Measurements from ENCODE around the gene MRPL54.

Gene MRPL54

DNA sequence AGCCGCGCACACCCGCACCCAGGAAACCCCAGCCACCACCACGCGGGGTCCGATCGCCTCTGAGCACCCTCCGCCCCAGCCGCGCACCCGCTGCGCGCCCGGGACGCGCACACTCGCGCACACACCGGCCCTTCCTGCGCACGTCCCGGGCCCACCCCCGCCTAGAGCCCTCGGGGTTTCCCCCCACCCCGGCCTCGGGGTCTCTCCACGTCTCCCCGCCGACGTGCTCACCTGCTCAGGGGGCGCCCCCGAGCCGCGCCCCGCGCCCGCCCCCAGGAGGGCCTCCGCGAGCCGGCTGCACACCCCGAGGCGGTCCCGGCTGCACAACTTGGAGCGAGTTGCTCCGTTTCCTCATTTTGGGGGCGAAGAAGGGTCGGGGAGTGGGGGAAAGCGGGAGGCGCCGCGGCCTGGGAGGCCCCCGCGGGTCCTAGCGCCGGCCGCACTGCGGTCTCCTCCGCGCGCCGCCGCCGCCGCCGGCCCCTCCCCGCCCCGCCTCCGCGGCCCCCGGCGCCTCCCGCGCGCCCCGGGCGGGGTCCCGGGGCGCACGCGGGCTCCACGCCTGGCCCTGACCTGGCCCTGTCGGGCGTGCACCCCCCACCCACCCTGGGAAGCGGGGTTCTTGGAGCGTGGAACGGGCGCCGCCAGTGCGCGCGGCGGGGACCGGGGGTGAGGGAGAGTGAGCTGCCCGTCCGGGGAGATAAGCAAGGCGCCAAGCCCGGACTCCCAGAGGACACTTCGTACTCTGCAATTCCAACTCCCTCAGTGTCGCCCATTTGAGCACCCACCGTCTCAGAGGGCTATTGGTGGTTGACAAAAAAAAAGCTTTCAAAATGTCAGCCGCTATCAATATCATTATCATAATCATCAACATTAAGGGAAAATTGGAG, 23.7 kb downstream of the MRPL54 start, which contains the start of gene MATK:
Gene MATK (minus strand): TSS at position 444 of the 887 bp plus-strand sequence. CDS start 1,246 bp downstream, outside the sequence.
- DNase-seq (ENCODE audit: low read depth in 1 of 2, low spot score in 1 of 2) = no peak
- no peak for TF ChIP-seq JUND (IDR thresholded peaks at IDR 0.05; ENCODE audit: low read depth)
- in situ Hi-C loops (cut with HindIII; ENCODE audit: low pct_unique_long_range_greater_than_20kb, low sequenced_read_pairs) = no loop called here

DNA sequence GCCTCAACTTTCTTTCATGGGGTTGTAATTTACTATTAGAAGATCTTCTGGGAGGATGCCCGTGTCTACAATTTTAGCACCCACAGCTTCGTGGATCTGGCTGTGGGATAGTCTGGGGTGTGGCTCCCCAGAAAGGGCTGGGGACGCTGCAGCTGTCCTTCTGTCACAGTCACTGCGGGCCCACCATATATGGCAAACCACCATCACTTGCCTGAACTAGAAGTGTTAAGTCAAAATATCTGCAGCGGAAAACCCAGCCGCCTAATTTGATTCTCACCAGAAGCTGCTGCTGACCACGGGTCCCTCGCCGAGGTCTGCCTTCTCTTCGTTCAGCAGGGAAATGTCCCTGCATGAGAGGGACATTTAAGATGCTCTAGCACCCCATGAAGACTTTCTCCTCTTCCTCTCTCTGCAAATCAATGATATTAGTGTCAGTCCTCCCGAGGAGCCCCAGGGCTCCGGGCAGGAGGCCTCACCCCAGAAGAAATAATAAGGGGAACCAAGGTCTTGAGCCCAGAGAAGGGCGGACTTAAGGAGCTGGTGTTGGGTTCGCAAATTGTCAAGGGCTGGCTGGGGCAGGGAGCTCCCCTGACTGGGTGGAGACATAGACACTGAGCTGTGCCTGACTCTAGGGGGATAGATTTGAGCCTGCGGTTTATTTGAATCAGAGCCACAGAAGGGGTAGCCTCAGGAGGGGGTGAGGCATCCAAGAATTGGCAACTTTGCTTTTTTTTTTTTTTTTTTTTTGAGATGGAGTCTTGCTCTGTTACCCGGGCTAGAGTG, 26.7 kb downstream of the MRPL54 start:
- in situ Hi-C loops (cut with HindIII; ENCODE audit: low pct_unique_long_range_greater_than_20kb, low sequenced_read_pairs) = no loop called here
- no peak for TF ChIP-seq JUND (IDR thresholded peaks at IDR 0.05; ENCODE audit: low read depth)
- no peak for DNase-seq (ENCODE audit: low read depth in 1 of 2, low spot score in 1 of 2)

DNA sequence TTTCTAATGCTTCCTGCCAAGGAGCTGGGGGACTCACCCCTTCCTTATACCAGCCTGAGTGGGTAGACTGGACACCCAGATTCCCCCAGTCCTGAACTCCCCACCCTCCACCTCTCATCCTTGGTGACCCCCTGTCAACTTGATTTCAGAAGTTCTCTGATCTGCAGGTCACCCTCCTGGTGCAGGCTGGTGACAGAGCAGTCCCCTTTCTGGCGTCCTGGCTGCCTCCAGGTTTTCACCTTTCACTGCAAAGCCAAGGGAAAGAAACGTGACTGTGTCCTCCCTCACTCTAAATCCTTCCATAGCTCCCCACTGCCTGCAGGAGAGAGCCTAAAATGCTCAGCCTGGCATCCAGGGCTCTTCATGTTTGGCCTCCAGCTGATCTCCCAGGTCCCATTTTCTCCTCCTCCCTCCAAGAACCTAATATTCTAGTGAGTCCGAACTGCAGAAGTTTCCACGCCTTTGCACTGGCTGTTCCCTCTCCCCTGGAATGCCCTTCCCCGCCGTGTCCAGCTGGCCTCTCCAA, 27.8 kb downstream of the MRPL54 start:
- DNase-seq (ENCODE audit: low read depth in 1 of 2, low spot score in 1 of 2) = no peak
- in situ Hi-C loops (cut with HindIII; ENCODE audit: low pct_unique_long_range_greater_than_20kb, low sequenced_read_pairs) = no loop called here
- TF ChIP-seq JUND (IDR thresholded peaks at IDR 0.05; ENCODE audit: low read depth) = no peak

DNA sequence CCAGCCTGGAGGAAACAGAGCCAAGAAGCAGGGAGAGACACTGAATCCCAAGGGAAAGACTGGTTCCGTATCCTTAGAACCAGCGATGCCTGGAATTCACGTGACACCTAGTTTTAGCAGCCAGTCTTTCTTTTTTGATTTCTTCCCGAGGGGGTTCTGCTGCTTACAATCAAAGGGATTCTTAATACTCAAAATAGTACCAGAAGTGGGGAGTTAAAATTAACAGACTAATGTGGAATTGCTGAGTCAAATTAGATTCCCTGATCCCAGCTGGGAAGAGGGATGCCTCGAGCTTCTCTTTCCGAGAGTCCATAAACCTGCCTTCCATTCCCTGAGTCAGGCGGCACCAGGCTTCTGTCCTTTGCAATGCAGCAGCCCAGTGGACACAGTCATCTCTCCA, 28.5 kb downstream of the MRPL54 start:
- DNase-seq (ENCODE audit: low read depth in 1 of 2, low spot score in 1 of 2) = no peak
- TF ChIP-seq JUND (IDR thresholded peaks at IDR 0.05; ENCODE audit: low read depth) = no peak
- in situ Hi-C loops (cut with HindIII; ENCODE audit: low pct_unique_long_range_greater_than_20kb, low sequenced_read_pairs) = no loop called here

DNA sequence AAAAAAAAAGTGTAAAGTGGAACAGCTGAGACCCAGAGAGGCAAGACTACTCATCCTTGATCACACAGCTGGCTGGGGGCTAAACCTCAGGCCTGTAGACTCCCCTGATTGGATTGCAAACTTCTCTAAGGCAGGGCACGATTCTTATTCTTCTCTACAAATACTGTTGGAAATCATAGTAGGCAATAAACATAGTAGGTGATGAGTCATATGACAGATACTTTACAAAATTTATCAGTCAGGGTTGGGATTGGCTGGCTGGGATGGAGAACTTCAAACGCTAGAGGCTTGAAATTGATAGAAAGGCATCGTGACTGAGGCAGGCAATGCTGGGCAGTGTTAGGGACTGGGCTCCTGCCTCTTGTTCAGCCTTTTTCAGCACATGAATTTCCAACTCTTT, 29.6 kb downstream of the MRPL54 start:
- no peak for DNase-seq (ENCODE audit: low read depth in 1 of 2, low spot score in 1 of 2)
- in situ Hi-C loops (cut with HindIII; ENCODE audit: low pct_unique_long_range_greater_than_20kb, low sequenced_read_pairs) = no loop called here
- no peak for TF ChIP-seq JUND (IDR thresholded peaks at IDR 0.05; ENCODE audit: low read depth)

DNA sequence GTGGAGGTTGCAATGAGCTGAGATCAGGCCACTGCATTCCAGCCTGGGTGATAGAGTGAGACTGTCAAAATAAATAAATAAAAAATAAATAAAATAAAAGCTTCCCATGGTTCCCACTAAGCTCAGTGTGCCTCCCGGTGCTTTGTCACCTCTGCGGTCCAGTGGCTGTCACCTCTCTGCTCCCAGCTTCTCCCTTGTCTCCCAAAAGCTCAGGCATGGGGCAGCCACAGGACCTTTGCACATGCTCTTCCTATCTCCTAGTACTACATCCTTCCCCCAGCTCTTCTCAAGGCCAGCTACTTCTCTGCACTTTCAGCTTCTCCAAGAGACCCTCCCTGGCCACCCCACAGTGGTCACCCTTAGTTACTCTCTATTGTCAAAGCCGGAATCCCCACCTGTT, 31.3 kb downstream of the MRPL54 start:
- no peak for TF ChIP-seq JUND (IDR thresholded peaks at IDR 0.05; ENCODE audit: low read depth)
- no peak for DNase-seq (ENCODE audit: low read depth in 1 of 2, low spot score in 1 of 2)
- in situ Hi-C loops (cut with HindIII; ENCODE audit: low pct_unique_long_range_greater_than_20kb, low sequenced_read_pairs) = no loop called here

DNA sequence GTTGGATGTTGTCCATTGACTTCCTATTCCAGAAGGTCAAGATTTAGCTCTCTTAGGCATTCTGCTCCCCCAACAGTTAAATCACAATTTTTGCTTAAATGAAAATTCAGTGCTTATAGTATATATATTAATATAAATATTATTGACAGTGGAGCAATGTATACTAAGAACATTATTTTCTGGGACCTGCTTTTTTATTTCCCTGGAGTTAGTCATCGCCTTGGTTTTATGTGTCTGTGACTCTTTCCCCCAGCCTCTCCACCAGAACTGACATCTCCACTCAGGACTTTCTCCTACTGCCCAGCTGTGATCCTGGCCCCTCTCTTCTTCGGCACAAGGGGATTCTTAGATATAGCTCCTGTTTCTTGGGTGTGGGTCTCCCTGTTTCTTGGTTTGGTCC, 33.9 kb downstream of the MRPL54 start:
- in situ Hi-C loops (cut with HindIII; ENCODE audit: low pct_unique_long_range_greater_than_20kb, low sequenced_read_pairs) = no loop called here
- DNase-seq (ENCODE audit: low read depth in 1 of 2, low spot score in 1 of 2) = no peak
- no peak for TF ChIP-seq JUND (IDR thresholded peaks at IDR 0.05; ENCODE audit: low read depth)

DNA sequence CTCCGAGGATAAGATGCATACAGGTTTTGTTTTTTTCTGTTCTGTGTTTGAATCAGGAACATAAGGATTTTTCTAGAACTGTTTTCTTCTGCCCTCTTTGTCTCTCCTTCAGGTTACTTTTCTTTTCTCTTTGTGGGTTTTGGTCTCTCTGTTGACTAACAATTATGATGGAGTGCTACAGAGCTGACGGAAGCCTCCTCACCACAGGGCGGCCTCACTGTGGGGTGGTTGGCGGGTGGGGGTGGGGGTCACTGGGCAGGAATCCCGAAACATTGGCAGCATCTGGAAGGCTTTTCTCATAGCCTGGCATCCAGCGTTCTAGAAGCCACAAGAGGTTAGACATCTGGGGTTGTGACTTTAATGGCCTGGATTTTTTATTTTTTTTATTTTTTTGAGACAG, 35.7 kb downstream of the MRPL54 start:
- in situ Hi-C loops (cut with HindIII; ENCODE audit: low pct_unique_long_range_greater_than_20kb, low sequenced_read_pairs) = no loop called here
- DNase-seq (ENCODE audit: low read depth in 1 of 2, low spot score in 1 of 2) = no peak
- TF ChIP-seq JUND (IDR thresholded peaks at IDR 0.05; ENCODE audit: low read depth) = no peak

DNA sequence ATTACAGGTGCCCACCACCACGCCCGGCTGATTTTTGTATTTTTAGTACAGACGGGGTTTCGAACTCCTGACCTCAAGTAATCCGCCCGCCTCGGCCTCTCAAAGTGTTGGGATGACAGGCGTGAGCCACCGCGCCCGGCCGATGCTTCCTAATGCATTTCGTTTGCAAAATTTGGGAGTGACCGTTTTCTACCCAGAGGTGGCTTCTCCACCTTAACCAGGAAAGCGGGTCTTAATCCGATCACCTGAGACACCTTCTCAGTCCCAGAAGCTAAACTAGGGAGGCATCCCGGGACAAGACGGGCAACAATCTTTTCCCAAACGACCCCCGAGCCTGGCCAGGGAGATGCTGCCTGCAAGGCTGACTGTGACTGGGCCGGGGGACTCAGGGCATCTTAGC, 38.5 kb downstream of the MRPL54 start:
- TF ChIP-seq JUND (IDR thresholded peaks at IDR 0.05; ENCODE audit: low read depth) = no peak
- no peak for DNase-seq (ENCODE audit: low read depth in 1 of 2, low spot score in 1 of 2)
- in situ Hi-C loops (cut with HindIII; ENCODE audit: low pct_unique_long_range_greater_than_20kb, low sequenced_read_pairs) = no loop called here

DNA sequence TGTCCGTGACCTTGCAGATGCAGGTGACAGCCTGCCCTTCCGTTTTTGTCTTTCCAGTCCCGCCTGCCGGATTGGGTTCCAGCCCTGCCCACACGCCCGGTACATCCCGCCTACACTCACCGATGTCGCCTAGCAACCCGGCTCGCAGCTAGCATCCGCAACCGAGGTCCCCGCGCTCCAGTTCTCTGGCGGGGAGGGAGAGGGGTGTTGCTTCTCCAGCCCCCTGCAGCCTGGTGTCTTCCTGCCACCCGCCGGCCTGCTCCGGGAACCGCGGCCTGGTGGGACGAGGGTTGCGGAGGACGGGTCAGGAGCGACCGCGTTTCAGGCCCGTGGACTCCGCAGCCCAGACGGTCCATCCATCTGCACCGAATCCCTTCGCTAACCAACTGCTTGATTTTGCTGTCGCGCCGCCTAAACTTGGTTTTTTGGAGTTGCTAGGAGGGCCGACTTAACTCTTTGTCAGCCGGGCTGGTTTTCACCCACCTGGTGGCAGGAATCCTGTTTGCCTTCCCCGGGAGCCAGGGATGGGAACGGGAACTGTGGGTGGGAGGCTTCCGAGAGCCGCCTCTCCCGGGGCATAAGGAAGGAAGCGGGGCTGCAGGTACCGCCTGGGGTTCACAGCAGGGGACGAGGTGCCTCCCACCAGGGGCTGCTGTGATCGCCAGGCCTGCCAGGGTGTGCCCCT, 39.1 kb downstream of the MRPL54 start:
- in situ Hi-C loops (cut with HindIII; ENCODE audit: low pct_unique_long_range_greater_than_20kb, low sequenced_read_pairs) = no loop called here
- no peak for TF ChIP-seq JUND (IDR thresholded peaks at IDR 0.05; ENCODE audit: low read depth)
- DNase-seq (ENCODE audit: low read depth in 1 of 2, low spot score in 1 of 2) = peak; percentile 47 to 75

DNA sequence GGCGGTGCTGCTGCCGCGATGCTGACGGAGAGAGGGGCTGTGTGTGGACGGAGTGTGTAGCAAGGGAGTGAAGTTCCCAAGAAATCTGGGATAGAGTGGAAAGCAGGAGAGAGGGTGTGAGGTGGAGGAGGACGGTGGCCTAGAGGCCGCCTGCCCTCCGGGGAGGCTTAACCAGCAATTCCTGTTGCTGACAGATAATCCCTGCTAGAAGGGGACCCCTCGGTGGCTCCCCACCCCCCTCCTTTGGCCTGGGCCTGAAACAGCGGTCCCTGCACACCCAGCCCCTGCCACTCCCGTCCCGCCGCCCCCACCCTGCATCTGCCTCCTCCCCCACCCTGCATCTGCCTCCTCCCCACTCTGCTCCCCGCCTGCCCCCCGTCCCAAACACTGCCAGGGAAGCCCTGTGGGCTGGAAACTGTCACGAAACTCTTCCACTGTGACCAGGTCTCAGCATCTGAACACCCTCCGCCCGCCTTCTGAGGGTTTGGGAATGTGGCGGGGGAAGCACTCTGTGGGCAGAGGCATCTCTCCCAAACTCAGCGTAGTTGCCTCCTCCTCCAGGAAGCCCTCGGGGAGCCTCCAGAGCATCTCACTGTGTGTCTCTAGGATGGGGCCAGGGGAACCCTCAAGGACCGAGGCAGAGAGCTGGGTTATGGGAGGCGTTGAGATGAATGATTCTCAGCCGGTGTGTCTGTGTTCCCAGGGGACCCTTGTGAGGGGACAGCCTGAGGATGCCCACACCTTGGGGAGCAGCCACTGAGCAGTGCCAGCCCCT, 40.8 kb downstream of the MRPL54 start:
- DNase-seq (ENCODE audit: low read depth in 1 of 2, low spot score in 1 of 2) = no peak
- no peak for TF ChIP-seq JUND (IDR thresholded peaks at IDR 0.05; ENCODE audit: low read depth)
- in situ Hi-C loops (cut with HindIII; ENCODE audit: low pct_unique_long_range_greater_than_20kb, low sequenced_read_pairs) = no loop called here

DNA sequence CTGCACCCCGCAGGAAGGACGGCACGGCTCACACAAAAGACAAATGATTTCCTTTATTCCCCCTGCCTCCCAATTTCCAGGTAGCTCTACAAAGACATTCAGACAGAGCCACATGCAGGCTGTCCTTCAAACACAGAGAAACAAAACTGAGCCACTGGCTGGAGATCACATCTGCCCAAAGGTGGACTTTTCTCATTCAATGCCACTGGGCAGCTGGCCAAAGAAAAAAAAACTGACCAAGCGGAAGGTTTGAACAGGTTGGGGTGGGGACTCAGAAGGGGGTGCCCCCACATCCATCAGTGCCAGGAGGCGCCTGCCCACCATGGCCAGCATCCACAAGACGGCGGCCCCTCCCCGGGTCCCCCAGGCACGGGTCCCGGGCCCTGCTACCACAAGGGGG, 41.5 kb downstream of the MRPL54 start:
- in situ Hi-C loops (cut with HindIII; ENCODE audit: low pct_unique_long_range_greater_than_20kb, low sequenced_read_pairs) = no loop called here
- no peak for DNase-seq (ENCODE audit: low read depth in 1 of 2, low spot score in 1 of 2)
- TF ChIP-seq JUND (IDR thresholded peaks at IDR 0.05; ENCODE audit: low read depth) = no peak

All from T47D (cell line).